Ishikawa (cell line): ENCODE results near the gene SHFL.

Experiments used
- EGR1 ChIP-seq: IDR thresholded peaks from 2 replicates; pipeline ENCODE4 v1.6.1; 2012
- EP300 ChIP-seq: IDR thresholded peaks from 2 replicates; pipeline ENCODE4 v1.6.1; 2012; ENCODE audit warnings: borderline replicate concordance
- NFIC ChIP-seq: IDR thresholded peaks from 2 replicates; pipeline ENCODE4 v1.6.1; 2012
- TAF1 ChIP-seq: IDR thresholded peaks from 2 replicates; pipeline ENCODE4 v1.6.1; 2012; ENCODE audit warnings: low read depth, mild to moderate bottlenecking
- TEAD4 ChIP-seq: IDR thresholded peaks from 2 replicates; pipeline ENCODE4 v1.6.1; 2012
- USF1 ChIP-seq: IDR thresholded peaks from 2 replicates; pipeline ENCODE4 v1.6.1; 2012
- TF ChIP-seq, protein P1 (sequence below): IDR thresholded peaks from 2 replicates; pipeline ENCODE4 v1.6.1; 2012
- TF ChIP-seq, protein P2 (sequence below): IDR thresholded peaks from 2 replicates; pipeline ENCODE4 v1.6.1; 2012; ENCODE audit warnings: low read depth, mild to moderate bottlenecking

DNA sequence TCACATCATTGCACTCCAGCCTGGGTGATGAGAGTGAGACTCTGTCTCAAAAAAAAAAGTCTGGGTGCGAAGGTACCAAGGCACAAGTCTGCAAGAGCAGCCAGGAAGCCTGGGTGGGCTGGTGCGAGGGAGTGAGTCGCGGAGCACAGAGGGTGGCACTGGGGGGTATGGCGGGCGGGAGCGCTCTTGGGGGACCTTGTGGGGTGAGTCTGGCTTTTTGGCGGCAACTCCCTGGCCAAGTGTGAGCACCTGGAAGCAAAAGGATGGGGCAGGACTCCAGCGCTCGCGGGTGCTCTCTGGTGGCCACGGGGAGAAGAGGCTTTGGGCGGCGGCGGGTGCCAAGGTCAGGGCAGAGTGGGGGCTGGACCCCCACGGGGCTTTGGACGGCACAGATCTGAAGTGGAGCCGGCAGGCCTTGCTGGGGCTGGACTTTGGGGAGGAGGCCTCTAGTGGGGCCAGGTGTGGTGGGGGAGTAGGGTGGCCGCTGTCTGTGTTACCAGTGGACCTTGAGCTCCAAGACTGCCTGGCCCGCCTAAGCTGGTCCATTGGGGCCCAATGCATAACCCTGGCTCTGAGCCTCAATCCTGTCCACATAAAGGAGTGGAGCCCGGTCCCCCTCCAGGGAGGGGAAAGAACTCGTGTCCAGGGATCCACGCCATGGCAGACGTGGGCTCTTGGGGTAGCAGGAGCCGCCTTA is 26.9 kb downstream of the SHFL start:
- TF ChIP-seq USF1, result no peak
- TF ChIP-seq NFIC, result no peak
- TF ChIP-seq EP300, result no peak
- TF ChIP-seq EGR1, result no peak
- TF ChIP-seq TEAD4, result no peak
- no peak for TF ChIP-seq TAF1
- TF ChIP-seq, protein P1, sequence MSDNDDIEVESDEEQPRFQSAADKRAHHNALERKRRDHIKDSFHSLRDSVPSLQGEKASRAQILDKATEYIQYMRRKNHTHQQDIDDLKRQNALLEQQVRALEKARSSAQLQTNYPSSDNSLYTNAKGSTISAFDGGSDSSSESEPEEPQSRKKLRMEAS, result no peak
- TF ChIP-seq, protein P2, sequence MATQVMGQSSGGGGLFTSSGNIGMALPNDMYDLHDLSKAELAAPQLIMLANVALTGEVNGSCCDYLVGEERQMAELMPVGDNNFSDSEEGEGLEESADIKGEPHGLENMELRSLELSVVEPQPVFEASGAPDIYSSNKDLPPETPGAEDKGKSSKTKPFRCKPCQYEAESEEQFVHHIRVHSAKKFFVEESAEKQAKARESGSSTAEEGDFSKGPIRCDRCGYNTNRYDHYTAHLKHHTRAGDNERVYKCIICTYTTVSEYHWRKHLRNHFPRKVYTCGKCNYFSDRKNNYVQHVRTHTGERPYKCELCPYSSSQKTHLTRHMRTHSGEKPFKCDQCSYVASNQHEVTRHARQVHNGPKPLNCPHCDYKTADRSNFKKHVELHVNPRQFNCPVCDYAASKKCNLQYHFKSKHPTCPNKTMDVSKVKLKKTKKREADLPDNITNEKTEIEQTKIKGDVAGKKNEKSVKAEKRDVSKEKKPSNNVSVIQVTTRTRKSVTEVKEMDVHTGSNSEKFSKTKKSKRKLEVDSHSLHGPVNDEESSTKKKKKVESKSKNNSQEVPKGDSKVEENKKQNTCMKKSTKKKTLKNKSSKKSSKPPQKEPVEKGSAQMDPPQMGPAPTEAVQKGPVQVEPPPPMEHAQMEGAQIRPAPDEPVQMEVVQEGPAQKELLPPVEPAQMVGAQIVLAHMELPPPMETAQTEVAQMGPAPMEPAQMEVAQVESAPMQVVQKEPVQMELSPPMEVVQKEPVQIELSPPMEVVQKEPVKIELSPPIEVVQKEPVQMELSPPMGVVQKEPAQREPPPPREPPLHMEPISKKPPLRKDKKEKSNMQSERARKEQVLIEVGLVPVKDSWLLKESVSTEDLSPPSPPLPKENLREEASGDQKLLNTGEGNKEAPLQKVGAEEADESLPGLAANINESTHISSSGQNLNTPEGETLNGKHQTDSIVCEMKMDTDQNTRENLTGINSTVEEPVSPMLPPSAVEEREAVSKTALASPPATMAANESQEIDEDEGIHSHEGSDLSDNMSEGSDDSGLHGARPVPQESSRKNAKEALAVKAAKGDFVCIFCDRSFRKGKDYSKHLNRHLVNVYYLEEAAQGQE, result no peak
